ENCODE data around the gene C10orf88. TPM values are rescaled to one million over a fixed set of nuclear protein-coding genes. Genes with fewer than 3 reads are reported as not detected.

Gene C10orf88
- total and polyA plus RNA-seq, 4 donors = 3.7 to 17.1 (median 5.0) TPM

GRCh38 chr10:122999347-122999746, 45.3 kb upstream of the C10orf88 start:
- 55 to 62% methylated on average over 3 of the region's 3 CpGs for WGBS, 2 donors
- H3K27ac ChIP-seq (ENCODE audit: low read depth in 1 of 2, low read length in 1 of 2) = no peak overlapping the region

GRCh38 chr10:122998934-122999333, 44.9 kb upstream of the C10orf88 start:
- Histone ChIP-seq H3K4me1 (ENCODE audit: control insufficient read depth in 5 of 5, insufficient read depth in 5 of 5, low read length in 5 of 5) (peaks cover 0 to 4% (median 0%) of the 10 kb centered on the region in 5 donors), H3K36me3 (ENCODE audit: control insufficient read depth in 4 of 4, insufficient read depth in 4 of 4, low read length in 4 of 4) (peaks cover 11 to 30% (median 17%) of the 10 kb centered on the region in 4 donors), H3K27ac (ENCODE audit: low read depth in 1 of 2, low read length in 1 of 2) (no peak overlapping the region), H3K4me3 (no peak overlapping the region), H3K27me3 (ENCODE audit: control insufficient read depth in 3 of 3, insufficient read depth in 3 of 3, low read length in 2 of 3) (no peaks in the 10 kb centered on the region), H3K9me3 (ENCODE audit: control insufficient read depth in 4 of 4, insufficient read depth in 3 of 4, low read length in 3 of 4) (no peaks in the 10 kb centered on the region), H3K9ac (ENCODE audit: insufficient read depth in 1 of 2, low read length in 2 of 2) (no peak overlapping the region)
- TF ChIP-seq, protein P1, sequence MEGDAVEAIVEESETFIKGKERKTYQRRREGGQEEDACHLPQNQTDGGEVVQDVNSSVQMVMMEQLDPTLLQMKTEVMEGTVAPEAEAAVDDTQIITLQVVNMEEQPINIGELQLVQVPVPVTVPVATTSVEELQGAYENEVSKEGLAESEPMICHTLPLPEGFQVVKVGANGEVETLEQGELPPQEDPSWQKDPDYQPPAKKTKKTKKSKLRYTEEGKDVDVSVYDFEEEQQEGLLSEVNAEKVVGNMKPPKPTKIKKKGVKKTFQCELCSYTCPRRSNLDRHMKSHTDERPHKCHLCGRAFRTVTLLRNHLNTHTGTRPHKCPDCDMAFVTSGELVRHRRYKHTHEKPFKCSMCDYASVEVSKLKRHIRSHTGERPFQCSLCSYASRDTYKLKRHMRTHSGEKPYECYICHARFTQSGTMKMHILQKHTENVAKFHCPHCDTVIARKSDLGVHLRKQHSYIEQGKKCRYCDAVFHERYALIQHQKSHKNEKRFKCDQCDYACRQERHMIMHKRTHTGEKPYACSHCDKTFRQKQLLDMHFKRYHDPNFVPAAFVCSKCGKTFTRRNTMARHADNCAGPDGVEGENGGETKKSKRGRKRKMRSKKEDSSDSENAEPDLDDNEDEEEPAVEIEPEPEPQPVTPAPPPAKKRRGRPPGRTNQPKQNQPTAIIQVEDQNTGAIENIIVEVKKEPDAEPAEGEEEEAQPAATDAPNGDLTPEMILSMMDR (IDR thresholded peaks at IDR 0.05; ENCODE audit: control extremely low read depth, extremely low read depth) = no peak
- 97 to 98% methylated on average over 3 of the region's 3 CpGs for WGBS, 2 donors
- no peak for ATAC-seq (ENCODE audit: insufficient read depth, low FRiP score)
- no peak for DNase-seq

More at GRCh38 chr10:122999347-122999746, 45.3 kb upstream of the C10orf88 start:
- H3K36me3 ChIP-seq (ENCODE audit: control insufficient read depth in 4 of 4, insufficient read depth in 4 of 4, low read length in 4 of 4) = peaks cover 7 to 26% (median 13%) of the 10 kb centered on the region in 4 donors
- no peak overlapping the region for H3K9ac ChIP-seq (ENCODE audit: insufficient read depth in 1 of 2, low read length in 2 of 2)
- no peak overlapping the region for H3K4me3 ChIP-seq
- TF ChIP-seq, protein P1 (IDR thresholded peaks at IDR 0.05; ENCODE audit: control extremely low read depth, extremely low read depth) = no peak
- no peaks in the 10 kb centered on the region for H3K9me3 ChIP-seq (ENCODE audit: control insufficient read depth in 4 of 4, insufficient read depth in 3 of 4, low read length in 3 of 4)
- ATAC-seq (ENCODE audit: insufficient read depth, low FRiP score) (no peak), DNase-seq (no peak)
- no peaks in the 10 kb centered on the region for H3K27me3 ChIP-seq (ENCODE audit: control insufficient read depth in 3 of 3, insufficient read depth in 3 of 3, low read length in 2 of 3)
- H3K4me1 ChIP-seq (ENCODE audit: control insufficient read depth in 5 of 5, insufficient read depth in 5 of 5, low read length in 5 of 5) = peaks cover 0 to 4% (median 2%) of the 10 kb centered on the region in 5 donors

DNA sequence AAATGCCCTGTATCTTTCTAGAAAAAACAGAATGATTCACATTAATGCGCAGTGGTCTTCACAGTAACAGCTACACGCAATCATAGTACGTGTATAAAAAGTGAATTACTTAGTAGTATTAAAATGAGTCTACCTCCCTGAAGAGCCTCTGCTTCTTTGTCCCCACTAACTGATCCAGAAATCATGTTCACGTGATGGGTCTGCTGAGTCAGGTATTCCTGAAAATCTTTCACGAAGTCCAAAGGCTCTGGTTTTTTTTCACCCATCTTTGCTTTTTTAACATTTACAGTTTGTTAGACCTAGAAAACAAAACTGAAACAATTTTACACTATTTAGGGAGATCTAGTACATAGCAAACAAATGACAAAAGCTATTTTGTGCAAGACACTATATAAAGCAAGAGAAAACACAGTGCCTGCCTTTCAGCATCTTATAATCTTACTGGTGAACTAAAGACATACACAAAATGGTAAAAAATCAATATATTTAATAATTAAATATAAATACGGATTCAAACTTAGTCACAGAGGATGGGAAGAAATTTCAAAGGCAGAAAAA, 44.4 kb upstream of the C10orf88 start:
- TF ChIP-seq, protein P1 (IDR thresholded peaks at IDR 0.05; ENCODE audit: control extremely low read depth, extremely low read depth) = no peak
- peaks cover 0 to 4% (median 0%) of the 10 kb centered on the region in 5 donors for H3K4me1 ChIP-seq (ENCODE audit: control insufficient read depth in 5 of 5, insufficient read depth in 5 of 5, low read length in 5 of 5)
- ATAC-seq (ENCODE audit: insufficient read depth, low FRiP score) (no peak), DNase-seq (no peak)
- no peaks in the 10 kb centered on the region for H3K9me3 ChIP-seq (ENCODE audit: control insufficient read depth in 4 of 4, insufficient read depth in 3 of 4, low read length in 3 of 4)
- H3K27ac ChIP-seq (ENCODE audit: low read depth in 1 of 2, low read length in 1 of 2) = no peak overlapping the region
- H3K4me3 ChIP-seq = no peak overlapping the region
- no peak overlapping the region for H3K9ac ChIP-seq (ENCODE audit: insufficient read depth in 1 of 2, low read length in 2 of 2)
- H3K36me3 ChIP-seq (ENCODE audit: control insufficient read depth in 4 of 4, insufficient read depth in 4 of 4, low read length in 4 of 4) = peaks cover 11 to 33% (median 21%) of the 10 kb centered on the region in 4 donors
- WGBS, 2 donors = 94 to 96% methylated on average over 6 of the region's 6 CpGs
- H3K27me3 ChIP-seq (ENCODE audit: control insufficient read depth in 3 of 3, insufficient read depth in 3 of 3, low read length in 2 of 3) = no peaks in the 10 kb centered on the region

DNA sequence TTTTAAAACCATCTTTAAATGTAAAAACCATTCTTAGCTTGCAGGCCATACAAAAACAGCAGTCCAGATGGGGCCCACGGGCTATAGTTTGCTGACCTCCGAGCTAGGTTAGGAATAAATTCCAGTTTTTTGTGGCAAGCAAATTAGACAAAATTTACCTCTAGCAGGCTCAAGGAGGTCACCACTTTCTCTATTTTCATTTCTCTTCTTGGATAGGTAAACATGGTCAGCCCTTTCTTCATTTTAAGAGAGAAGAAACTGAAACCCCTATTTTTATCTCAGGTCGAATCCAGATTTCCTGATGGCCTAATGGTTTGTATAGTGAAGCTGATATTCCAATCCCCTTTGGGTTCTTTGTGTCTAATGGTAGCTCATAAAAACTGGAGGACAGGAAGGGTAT, 43.8 kb upstream of the C10orf88 start:
- TF ChIP-seq, protein P1 (IDR thresholded peaks at IDR 0.05; ENCODE audit: control extremely low read depth, extremely low read depth) = no peak
- H3K36me3 ChIP-seq (ENCODE audit: control insufficient read depth in 4 of 4, insufficient read depth in 4 of 4, low read length in 4 of 4) = peaks cover 11 to 33% (median 21%) of the 10 kb centered on the region in 4 donors

More for the DNA sequence above, 43.8 kb upstream of the C10orf88 start:
- Histone ChIP-seq H3K4me3 (no peak overlapping the region), H3K9ac (ENCODE audit: insufficient read depth in 1 of 2, low read length in 2 of 2) (no peak overlapping the region), H3K27ac (ENCODE audit: low read depth in 1 of 2, low read length in 1 of 2) (no peak overlapping the region), H3K4me1 (ENCODE audit: control insufficient read depth in 5 of 5, insufficient read depth in 5 of 5, low read length in 5 of 5) (peaks cover 0 to 4% (median 0%) of the 10 kb centered on the region in 5 donors), H3K27me3 (ENCODE audit: control insufficient read depth in 3 of 3, insufficient read depth in 3 of 3, low read length in 2 of 3) (no peaks in the 10 kb centered on the region), H3K9me3 (ENCODE audit: control insufficient read depth in 4 of 4, insufficient read depth in 3 of 4, low read length in 3 of 4) (no peaks in the 10 kb centered on the region)
- ATAC-seq (ENCODE audit: insufficient read depth, low FRiP score) = no peak
- 90 to 94% methylated on average over 3 of the region's 3 CpGs for WGBS, 2 donors
- DNase-seq = no peak
